SK-N-DZ (cell line): ENCODE results near the gene MYL5. TPM values are rescaled to one million over a fixed set of nuclear protein-coding genes. Genes with fewer than 3 reads are reported as not detected.
"Not testable (repeated sequence)": the region's sequence is repeated elsewhere in the genome, so short reads cannot be mapped to it uniquely, and the experiment has no call there.

ENCODE experiments used
- DNase-seq: peaks from one replicate; pipeline ENCODE4 v3.0.0-alpha.2; 2015; ENCODE audit warnings: low spot score
- polyA plus RNA-seq, 2 experiments: library from polyadenylated mRNA; depleted of rRNA; stranded (reverse); fragments of >200 nt; gene quantifications; 2 replicates each; pipeline ENCODE4 v1.2.3, GENCODE V29; 2014

The MYL5 gene, protein sequence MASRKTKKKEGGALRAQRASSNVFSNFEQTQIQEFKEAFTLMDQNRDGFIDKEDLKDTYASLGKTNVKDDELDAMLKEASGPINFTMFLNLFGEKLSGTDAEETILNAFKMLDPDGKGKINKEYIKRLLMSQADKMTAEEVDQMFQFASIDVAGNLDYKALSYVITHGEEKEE
- polyA plus RNA-seq (2014; cell fraction: cytosol; rRNA removed) = 1.8 and 2.4 TPM in 2 replicates
- 3.8 and 11.8 TPM in 2 replicates for polyA plus RNA-seq (2014; cell fraction: nucleus; rRNA removed)

GRCh38 chr4:674172-675035 lies at the start of gene MYL5, which contains the start of gene ATP5ME:
TSS of gene MYL5 (plus strand) at chr4:674542. CDS start at chr4:678027, 3,485 bp downstream.
TSS of gene ATP5ME (minus strand) at chr4:674276. CDS start at chr4:674247, 29 bp downstream.
- peak; percentile 94 for DNase-seq

- peak; percentile 39 for DNase-seq
Observed at GRCh38 chr4:624705-625590, 49.4 kb upstream of the MYL5 start, which contains the start of gene PDE6B. TSS of gene PDE6B (plus strand) at chr4:625573. CDS start at chr4:625627, 54 bp downstream.

GRCh38 chr4:625631-626161 lies 48.6 kb upstream of the MYL5 start:
- no peak for DNase-seq

DNA sequence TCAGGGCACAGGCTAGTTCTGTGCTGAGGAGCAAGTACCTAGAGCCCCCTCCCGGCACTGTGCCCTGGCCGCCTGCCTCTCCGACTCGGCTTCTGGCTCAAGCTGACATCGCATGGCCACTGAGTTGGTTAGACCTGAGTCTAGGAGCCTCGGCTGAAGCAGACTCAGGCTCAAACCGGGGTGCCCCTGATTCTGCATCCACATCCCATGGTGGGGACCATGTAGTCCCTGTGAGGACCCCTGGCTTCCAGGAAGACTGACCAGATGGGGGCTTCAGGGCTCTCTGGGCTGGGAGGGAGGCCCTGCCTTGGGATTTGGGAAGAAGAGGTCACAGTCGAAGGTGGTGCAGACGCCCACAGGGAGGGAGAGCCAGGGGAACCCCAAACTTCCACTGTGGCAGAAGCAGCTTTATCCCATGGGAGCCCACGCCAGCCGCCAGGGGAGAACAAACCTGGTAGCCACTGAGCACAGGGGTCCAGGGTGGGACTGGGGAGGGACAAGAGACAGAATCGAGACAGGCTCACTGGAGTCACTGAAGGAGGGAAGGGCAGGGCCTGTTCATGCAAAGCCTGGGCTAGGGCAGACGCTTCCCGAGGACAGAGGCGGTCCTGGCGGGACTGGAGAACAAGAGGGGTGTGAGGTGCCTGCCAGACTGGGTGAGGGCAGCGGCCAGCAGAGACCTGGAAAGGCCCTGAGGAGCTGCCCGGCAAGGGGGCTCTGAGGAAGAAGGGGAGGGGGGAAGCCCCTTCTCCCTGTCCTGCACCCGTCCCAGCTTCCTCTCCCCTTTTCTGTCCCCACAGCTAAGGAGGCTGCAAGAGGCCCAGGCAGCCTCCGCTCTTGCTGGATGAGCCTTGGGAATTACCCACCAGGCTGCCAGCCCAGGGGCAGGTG lies 47.9 kb upstream of the MYL5 start:
- no peak for DNase-seq

GRCh38 chr4:627347-628125 lies 46.8 kb upstream of the MYL5 start:
- no peak for DNase-seq

GRCh38 chr4:628311-628741 lies 46.0 kb upstream of the MYL5 start:
- no peak for DNase-seq

DNA sequence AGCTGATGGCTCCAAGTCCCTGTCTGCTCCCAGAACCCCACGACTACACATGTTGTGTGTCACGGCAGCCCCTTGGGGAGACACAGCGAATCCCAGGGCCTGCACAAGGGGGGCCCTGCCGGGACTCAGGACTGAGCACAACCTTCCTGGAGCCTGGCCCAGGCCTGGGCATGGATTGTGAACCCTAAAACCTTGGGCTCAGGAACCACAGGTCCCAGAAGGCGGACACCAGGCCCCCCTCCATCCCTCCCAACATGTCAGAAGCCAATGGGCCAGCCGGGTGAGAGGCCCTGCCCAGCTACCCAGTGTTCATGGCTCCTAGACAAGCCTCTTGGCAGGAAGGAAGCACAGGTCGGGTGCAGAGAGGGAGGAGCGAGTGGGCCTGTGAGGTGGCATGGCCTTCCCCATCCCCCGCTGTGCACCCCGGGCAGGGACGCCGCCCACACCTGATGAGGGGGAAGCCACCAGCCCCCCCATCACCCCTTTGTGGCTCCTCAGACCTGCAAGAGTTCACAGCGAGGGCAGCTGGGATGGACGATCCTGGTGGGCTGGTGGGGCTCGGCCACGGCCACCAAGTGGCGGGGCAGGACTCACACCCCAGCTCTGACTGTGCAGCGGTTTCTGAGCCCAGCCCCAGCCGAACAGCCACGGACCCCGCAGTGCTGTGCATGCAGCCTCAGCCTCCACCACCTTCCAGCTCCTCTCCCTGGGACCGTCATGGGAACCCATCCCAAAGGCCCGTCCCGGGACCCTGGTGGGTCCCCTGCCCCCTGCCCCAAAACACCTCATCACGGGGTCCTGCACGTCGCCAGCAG lies 45.3 kb upstream of the MYL5 start:
- no peak for DNase-seq

- DNase-seq = no peak
Observed at GRCh38 chr4:629636-629914, 44.8 kb upstream of the MYL5 start.

DNA sequence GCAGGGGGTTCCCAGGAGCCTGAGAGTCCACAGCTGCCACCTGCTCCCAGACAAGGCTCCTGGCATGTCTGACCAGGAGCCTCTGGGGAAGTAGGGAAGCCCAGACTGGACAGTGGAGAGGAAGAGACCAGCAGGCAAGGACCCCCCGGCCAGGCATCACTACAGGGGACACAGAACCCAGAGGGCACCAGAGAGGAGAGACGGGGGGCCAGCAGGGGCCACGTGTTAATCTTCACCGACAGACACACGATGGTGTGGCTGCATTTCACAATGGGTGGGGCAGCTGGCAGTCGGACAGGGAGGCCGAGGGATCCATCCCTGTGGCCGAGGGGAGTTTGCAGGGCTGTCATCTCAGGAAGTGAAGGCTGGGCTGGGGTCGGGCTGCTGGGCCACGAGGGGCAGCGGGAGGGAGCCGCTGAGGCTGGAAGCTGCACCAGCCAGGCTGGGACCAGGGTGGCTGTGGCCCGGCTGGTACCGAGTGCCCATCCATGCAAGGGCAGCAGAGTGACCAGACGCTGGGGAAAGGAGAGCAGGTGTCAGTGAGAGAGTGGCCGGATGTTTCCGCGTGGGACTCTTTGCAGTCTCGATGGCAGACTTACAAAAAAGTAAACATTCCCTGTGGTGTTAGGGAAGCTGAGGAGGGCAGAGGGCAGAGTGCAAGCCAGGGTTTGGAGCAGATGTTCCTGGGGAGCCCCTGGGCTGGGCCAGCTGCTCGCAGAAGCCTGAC lies 44.3 kb upstream of the MYL5 start:
- no peak for DNase-seq

- DNase-seq = no peak
Observed at GRCh38 chr4:630656-631055, 43.7 kb upstream of the MYL5 start.

GRCh38 chr4:632196-632790 lies 42.0 kb upstream of the MYL5 start:
- DNase-seq = no peak

DNA sequence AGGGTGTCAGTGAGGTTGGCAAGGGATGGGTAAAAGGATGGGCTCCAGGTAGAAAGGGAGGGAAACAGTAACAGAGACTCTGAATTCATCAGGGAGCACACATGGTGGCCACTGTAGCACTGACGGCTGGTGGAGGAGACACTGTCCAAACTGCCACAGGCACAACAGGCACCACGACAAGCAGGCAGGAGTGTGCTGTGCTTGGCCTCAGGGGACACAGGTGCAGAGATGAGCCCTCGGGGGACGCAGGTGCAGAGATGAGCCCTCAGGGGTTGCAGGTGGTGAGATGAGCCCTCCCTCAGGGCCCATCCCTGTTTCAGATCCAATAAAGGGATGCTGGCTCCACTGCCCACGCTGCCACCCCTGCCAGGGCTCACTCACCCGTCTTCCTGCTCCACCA lies 41.4 kb upstream of the MYL5 start:
- DNase-seq = no peak

DNA sequence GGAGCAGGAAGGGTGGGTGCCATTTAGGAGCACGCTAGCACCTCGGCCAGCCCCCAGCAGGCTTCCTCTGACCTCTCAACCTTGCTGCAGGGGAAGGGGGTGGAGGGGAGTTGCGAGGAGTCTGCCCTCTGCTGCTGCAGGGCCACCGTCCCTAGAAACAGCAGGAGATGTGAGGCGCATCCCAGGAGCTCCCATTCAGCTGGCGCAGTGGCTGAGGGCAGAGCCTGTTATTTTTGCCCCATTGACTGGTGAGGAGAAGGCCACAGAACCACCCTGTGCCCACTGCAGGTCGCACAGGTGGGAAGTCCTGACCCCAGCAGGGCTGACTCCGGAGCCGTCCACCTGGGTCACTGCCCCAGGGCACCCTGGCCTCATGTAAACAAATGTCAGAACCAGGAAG lies 40.9 kb upstream of the MYL5 start:
- no peak for DNase-seq

GRCh38 chr4:633976-634598 lies 40.3 kb upstream of the MYL5 start:
- DNase-seq = no peak

DNA sequence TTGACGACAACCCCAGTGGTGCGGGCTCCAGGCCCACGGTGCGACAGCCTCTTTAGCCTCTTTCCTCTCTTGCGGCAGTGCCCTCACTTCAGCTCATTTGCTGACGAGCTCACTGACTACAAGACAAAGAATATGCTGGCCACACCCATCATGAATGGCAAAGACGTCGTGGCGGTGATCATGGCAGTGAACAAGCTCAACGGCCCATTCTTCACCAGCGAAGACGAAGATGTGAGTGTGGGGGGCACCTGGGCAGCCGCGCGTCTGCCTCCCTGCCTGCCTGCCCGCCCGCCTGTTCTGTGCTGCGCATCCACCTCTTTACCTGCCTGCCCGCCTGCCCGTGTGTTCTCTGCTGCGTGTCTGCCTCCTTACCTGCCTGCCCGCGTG lies 39.8 kb upstream of the MYL5 start:
- DNase-seq = no peak

DNA sequence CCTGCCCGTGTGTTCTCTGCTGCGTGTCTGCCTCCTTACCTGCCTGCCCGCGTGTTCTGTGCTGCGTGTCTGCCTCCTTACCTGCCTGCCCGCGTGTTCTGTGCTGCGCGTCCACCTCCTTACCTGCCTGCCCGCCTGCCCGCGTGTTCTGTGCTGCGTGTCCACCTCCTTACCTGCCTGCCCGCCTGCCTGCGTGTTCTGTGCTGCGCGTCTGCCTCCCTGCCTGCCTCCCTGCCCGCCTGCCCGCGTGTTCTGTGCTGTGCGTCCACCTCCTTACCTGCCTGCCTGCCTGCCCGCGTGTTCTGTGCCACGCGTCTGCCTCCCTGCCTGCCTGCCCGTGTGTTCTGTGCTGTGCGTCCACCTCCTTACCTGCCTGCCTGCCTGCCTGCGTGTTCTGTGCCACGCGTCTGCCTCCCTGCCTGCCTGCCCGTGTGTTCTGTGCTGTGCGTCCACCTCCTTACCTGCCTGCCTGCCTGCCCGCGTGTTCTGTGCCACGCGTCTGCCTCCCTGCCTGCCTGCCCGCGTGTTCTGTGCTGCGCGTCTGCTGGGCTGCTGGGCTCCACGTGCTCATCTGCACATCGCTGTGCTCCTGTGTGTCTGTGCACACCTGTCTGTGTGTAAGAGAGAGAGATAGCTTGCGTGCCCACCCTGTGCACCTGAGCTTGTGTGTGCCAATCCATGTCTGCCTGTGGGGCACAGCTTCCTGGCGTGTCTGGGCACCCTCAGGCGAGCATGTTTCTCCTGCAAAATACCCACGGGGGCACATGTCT lies 39.1 kb upstream of the MYL5 start:
- not testable (repeated sequence) for DNase-seq
